Ectodermal cell (in vitro differentiated cells): ENCODE data around the gene DIP2B.
"Not testable (repeated sequence)": the region's sequence is repeated elsewhere in the genome, so short reads cannot be mapped to it uniquely, and the experiment has no call there.

ENCODE experiments used
- H3K27ac ChIP-seq: 2 replicates; pipeline ENCODE4 v1.7.0; 2013; ENCODE audit warnings: mild to moderate bottlenecking, low read depth, low read length; ENCODE audit not compliant: insufficient read depth, poor library complexity, severe bottlenecking
- H3K27me3 ChIP-seq: 2 replicates; pipeline ENCODE4 v1.7.0; 2013; ENCODE audit warnings: mild to moderate bottlenecking, low read length; ENCODE audit not compliant: insufficient read depth, control insufficient read depth, poor library complexity, severe bottlenecking
- H3K36me3 ChIP-seq: one replicate; pipeline ENCODE4 v1.7.0; 2013; ENCODE audit warnings: low read length; ENCODE audit not compliant: control insufficient read depth, insufficient read depth
- H3K4me1 ChIP-seq: one replicate; pipeline ENCODE4 v1.7.0; 2013; ENCODE audit warnings: low read length; ENCODE audit not compliant: control insufficient read depth, insufficient read depth
- H3K4me3 ChIP-seq: 2 replicates; pipeline ENCODE4 v1.7.0; 2013; ENCODE audit warnings: low read depth, low read length, control low read depth; ENCODE audit not compliant: insufficient read depth
- H3K9me3 ChIP-seq: 2 replicates; pipeline ENCODE4 v1.7.0; 2013; ENCODE audit warnings: mild to moderate bottlenecking, low read length, moderate library complexity; ENCODE audit not compliant: control insufficient read depth
- WGBS, 2 experiments: methylation state at CpG; one replicate each; pipeline ENCODE4 v1.1.7; 2013; ENCODE audit warnings: missing lambda C conversion rate in 2 of 2; 5-methylcytosine and 5-hydroxymethylcytosine counted together

DIP2B gene

DNA sequence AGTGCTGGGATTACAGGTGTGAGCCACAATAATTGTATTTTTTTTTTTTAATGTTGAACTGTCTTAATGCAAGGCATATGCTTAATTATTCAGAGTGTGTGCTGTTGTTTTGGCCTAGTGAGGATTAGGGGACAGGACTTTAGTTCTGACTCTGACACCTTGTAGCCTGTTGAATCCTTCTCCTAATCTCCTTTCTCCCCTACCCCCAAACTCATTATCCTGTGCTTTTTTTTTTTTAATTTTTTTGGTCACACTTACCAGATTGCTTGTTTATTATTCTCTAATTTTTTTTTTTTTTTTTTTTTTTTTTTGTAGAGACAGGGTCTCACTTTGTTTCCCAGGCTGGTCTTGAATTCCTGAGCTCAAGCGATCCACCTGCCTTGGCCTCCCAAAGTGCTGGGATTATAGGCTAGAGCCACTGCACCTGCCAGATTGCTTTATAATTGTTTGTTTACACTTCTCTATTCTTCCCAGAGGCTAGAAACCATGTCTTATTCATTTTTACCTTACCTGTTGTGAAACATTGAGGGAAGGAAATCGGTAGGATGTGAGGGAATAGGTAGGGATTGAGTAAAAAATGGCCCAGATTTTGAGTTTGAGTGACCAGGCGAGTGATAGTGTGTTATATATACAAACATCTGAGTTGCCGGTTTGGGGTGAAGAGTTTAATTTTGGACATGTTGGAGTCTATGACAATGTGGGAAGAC is 32.2 kb downstream of the DIP2B start:
- no peaks in the 10 kb centered on the region for H3K9me3 ChIP-seq
- no peaks in the 10 kb centered on the region for H3K36me3 ChIP-seq
- peaks cover 9% of the 10 kb centered on the region for H3K4me1 ChIP-seq
- no peak overlapping the region for H3K4me3 ChIP-seq
- WGBS, 2 experiments = 82 to 88% methylated on average over 4 of the region's 4 CpGs
- no peaks in the 10 kb centered on the region for H3K27me3 ChIP-seq
- H3K27ac ChIP-seq = no peak overlapping the region

DNA sequence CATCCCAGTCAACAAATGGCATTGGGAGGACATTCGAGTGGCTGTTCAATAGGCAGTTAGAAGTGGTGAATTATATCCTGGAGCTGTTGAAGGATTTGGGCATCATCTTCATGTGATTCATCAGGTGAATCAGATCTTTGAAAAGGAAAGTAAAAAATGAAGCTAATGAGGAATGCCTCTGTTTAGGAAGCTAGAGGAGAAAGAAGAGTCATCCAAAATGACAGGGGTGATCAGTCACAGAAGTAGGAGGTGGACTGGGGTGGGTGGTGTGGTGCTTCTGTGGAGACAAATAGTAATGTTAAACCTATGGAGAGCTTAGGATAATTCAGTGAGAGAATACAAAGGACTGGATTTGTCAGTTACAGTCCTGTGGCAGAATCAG is 32.7 kb downstream of the DIP2B start:
- H3K4me1 ChIP-seq = peaks cover 9% of the 10 kb centered on the region
- H3K36me3 ChIP-seq = no peaks in the 10 kb centered on the region
- H3K27ac ChIP-seq = no peak overlapping the region
- WGBS, 2 experiments = 88 to 90% methylated on average over 1 of the region's 1 CpG
- H3K9me3 ChIP-seq = no peaks in the 10 kb centered on the region
- H3K4me3 ChIP-seq = no peak overlapping the region
- no peaks in the 10 kb centered on the region for H3K27me3 ChIP-seq

DNA sequence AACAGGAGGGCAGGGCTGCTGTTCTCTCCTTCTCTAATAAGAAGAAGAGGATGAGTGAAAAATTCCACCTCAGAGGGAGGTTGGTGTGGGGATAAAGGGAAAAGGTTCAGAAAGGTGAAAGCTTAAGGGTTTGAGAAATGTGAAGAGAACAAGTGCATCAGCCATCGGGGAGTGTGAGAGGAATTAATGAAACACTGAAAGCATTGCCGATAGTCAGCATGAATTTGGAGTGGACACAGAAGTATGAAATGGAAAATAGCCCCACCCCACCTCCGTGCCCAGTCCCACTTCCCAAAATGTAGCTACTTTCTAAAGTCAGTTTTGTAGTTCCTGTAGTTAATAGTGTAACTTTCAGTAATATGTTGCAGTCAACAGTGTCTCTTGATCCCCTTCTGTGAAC is 33.4 kb downstream of the DIP2B start:
- no peak overlapping the region for H3K4me3 ChIP-seq
- no peaks in the 10 kb centered on the region for H3K9me3 ChIP-seq
- H3K4me1 ChIP-seq = peaks cover 9% of the 10 kb centered on the region
- 86 to 96% methylated on average over 3 of the region's 3 CpGs for WGBS, 2 experiments
- H3K36me3 ChIP-seq = no peaks in the 10 kb centered on the region
- H3K27me3 ChIP-seq = no peaks in the 10 kb centered on the region
- no peak overlapping the region for H3K27ac ChIP-seq

DNA sequence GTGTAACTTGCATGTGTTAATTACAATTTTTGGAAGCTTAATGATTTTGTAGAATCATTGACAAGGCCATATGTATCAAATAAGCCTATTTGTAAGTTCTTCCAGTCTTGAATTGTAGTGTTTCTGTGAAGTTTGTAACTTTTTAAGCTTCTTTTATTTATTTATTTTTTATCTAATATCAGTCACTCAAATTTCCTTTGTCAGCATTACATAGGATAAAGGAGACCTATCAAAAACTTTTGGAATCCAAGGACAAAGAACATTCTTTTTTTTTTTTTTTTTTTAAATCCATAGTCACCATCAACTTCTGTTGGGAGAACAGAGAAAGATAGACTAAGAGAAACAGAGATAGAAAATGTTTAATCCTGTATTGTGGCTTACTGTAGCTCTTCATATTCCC is 36.4 kb downstream of the DIP2B start:
- no peaks in the 10 kb centered on the region for H3K27me3 ChIP-seq
- H3K27ac ChIP-seq = no peak overlapping the region
- no peak overlapping the region for H3K4me3 ChIP-seq

DNA sequence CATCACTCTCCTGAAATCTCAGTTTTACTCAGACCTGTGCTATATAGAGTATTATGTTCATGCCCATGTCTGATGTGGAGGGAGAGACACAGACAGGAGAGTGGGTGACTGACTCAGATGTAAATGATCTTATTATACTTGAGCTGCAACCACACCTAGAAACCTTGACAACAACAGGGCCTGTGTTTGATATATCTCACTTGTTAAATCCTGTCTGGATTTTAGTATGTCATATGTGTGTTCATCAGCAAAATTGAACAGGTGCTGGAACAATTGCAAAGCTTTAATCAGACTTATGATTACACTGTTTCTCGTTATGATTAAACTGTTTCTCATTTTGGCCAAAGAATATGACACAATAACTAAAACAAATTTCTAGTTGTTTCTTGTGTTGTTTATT is 37.7 kb downstream of the DIP2B start:
- WGBS, 2 experiments = 100% methylated on average over 1 of the region's 1 CpG; no CpG with 5 or more reads in 1 of the 2 experiments
- no peaks in the 10 kb centered on the region for H3K9me3 ChIP-seq
- H3K36me3 ChIP-seq = no peaks in the 10 kb centered on the region
- H3K4me1 ChIP-seq = peaks cover 9% of the 10 kb centered on the region
- H3K4me3 ChIP-seq = no peak overlapping the region
- no peaks in the 10 kb centered on the region for H3K27me3 ChIP-seq
- no peak overlapping the region for H3K27ac ChIP-seq

More for the DNA sequence above, 36.4 kb downstream of the DIP2B start:
- Histone ChIP-seq H3K9me3 (no peaks in the 10 kb centered on the region), H3K4me1 (peaks cover 9% of the 10 kb centered on the region), H3K36me3 (no peaks in the 10 kb centered on the region)

DNA sequence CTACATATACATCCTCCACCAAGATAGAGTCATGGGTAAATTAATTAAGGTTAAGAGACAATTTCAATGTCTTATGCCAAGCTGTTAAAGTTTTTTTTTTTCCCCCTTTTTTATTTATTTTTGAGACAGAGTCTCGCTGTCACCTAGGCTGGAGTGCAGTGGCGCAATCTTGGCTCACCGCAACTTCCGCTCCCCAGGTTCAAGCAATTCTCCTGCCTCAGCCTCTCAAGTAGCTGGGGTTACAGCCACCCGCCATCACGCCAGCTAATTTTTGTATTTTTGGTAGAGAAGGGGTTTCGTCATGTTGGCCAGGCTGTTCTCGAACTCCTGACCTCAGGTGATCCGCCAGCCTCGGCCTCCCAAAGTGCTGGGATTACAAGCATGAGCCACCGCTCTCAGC is 38.4 kb downstream of the DIP2B start:
- WGBS, 2 experiments = 75 to 78% methylated on average over 11 of the region's 11 CpGs
- H3K27me3 ChIP-seq, H3K27ac ChIP-seq, H3K4me1 ChIP-seq, H3K36me3 ChIP-seq, H3K4me3 ChIP-seq, H3K9me3 ChIP-seq: not testable (repeated sequence)

DNA sequence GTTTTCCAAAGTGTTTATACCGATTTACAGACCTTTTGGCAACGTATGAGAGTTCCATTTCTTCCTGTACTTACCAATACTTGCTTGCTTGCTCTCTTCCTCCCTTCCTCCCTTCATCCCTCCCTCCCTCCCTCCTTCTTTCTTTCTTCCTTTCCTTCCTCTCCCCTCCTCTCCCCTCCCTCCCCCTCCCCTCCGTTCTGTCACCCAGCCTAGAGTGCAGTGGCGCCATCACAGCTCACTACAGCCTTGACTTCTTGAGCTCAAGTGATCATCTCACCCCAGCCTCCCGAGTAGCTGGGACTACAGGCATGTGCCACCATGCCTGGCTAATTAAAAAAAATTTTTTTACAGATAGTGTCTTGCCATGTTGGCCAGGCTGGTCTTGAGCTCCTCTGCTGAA is 40.4 kb downstream of the DIP2B start:
- no peak overlapping the region for H3K27ac ChIP-seq
- no peaks in the 10 kb centered on the region for H3K36me3 ChIP-seq
- H3K9me3 ChIP-seq = no peaks in the 10 kb centered on the region
- H3K4me3 ChIP-seq = no peak overlapping the region
- 84 to 87% methylated on average over 5 of the region's 5 CpGs for WGBS, 2 experiments
- H3K4me1 ChIP-seq = no peaks in the 10 kb centered on the region
- H3K27me3 ChIP-seq = no peaks in the 10 kb centered on the region

DNA sequence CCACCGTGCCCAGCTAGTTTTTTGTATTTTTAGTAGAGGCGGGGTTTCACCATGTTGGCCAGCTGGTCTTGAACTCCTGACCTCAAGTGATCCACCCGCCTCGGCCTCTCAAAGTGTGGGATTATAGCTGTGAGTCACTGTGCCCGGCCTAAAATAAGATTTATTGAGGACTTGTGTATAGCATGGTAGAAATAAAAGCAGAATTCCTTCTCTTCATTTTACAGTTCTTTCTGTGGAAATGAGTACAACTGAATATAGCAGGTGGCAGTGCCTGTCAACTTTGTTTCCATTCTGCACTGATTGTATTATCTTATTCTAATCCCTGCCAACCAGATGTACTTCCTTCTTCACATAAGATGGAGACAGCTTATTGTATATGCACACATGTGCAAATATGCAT is 41.0 kb downstream of the DIP2B start:
- no peak overlapping the region for H3K4me3 ChIP-seq
- WGBS, 2 experiments = 89 to 91% methylated on average over 5 of the region's 5 CpGs
- no peaks in the 10 kb centered on the region for H3K27me3 ChIP-seq
- H3K27ac ChIP-seq = no peak overlapping the region
- no peaks in the 10 kb centered on the region for H3K36me3 ChIP-seq
- H3K4me1 ChIP-seq = no peaks in the 10 kb centered on the region
- H3K9me3 ChIP-seq = no peaks in the 10 kb centered on the region

DNA sequence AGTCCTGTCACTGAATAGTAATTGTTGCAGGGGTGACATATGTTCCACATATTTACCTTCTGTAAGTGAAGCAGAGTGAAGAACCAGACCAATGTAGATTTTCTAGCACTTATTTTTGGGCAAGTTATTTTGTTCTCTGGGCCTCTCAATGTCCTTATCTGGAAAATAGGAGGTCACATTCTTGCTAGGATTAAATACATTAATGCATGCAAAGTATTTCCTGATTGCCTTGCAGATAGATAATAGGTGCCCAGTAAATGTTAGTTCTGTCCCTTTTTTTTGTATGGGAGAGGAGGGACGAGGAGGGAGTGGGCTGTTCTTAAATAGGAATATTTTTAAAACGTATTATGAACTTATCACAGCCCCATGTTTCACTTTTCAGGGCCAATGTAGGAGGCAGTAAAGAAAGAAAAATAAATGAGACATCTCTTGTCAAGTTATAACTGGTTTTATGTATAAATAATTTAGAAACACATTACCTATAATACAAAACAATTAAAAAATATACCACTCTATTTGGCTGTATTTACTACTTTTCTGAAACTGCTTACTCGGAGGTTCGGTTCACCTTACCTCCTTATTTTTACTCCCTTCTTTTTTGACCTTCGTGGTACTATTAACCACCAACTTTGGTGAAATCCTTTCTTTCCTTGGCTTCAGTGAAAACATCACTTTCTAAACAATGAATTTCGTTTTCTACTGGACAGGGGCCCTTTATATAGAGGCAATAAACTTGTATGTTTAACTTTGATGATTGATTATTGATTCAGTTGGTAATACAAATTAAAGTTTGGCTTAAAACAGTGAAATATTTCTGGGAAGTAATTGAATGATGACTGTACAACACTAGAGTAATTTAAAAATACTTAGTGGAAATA is 41.9 kb downstream of the DIP2B start:
- no peaks in the 10 kb centered on the region for H3K4me1 ChIP-seq
- 93 to 95% methylated on average over 4 of the region's 6 CpGs for WGBS, 2 experiments
- H3K27ac ChIP-seq = no peak overlapping the region
- no peaks in the 10 kb centered on the region for H3K27me3 ChIP-seq
- H3K4me3 ChIP-seq = no peak overlapping the region
- H3K36me3 ChIP-seq = no peaks in the 10 kb centered on the region
- H3K9me3 ChIP-seq = no peaks in the 10 kb centered on the region

DNA sequence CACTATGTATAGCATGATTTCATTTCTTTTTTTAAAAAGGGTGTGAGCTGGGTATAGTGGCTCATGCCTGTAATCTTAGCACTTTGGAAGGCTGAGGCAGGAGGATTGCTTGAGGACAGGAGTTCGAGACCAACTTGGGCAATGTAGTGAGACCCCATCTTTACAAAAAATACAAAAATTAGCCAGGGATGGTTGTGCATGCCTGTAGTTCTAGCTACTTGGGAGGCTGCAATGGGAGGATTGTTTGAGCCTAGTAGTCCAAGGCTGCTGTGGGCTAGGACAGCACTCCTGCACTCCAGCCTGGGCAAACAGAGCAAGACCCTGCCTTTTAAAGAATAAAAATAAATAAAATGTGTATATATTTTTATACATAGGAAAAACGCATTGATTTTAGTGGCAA is 43.0 kb downstream of the DIP2B start:
- WGBS, 2 experiments = 88 to 97% methylated on average over 2 of the region's 2 CpGs
- Histone ChIP-seq H3K27me3 (no peaks in the 10 kb centered on the region), H3K36me3 (no peaks in the 10 kb centered on the region), H3K27ac (no peak overlapping the region), H3K4me3 (no peak overlapping the region), H3K9me3 (no peaks in the 10 kb centered on the region), H3K4me1 (no peaks in the 10 kb centered on the region)
